Keratinocyte (primary cell): ENCODE measurements around the gene OMP.

Experiments
- EZH2 ChIP-seq: IDR thresholded peaks from one replicate; pipeline ENCODE4 v1.6.1; 2012; ENCODE audit warnings: inconsistent platforms, mild to moderate bottlenecking, low read length, moderate library complexity
- TF ChIP-seq, protein P1 (sequence below), 3 experiments: IDR thresholded peaks in 1 of 3; conservative IDR thresholded peaks in 1 of 3; optimal IDR thresholded peaks in 1 of 3; 2 replicates in 2 of 3; 3 replicates in 1 of 3; pipeline versions ENCODE3 to v1.5.1; 2011; ENCODE audit warnings: low read length in 3 of 3, mild to moderate bottlenecking in 3 of 3, moderate library complexity in 2 of 3, control low read depth in 1 of 3, inconsistent platforms in 1 of 3; ENCODE audit not compliant: insufficient read depth in 2 of 3; ENCODE audit errors: extremely low read depth in 1 of 3

DNA sequence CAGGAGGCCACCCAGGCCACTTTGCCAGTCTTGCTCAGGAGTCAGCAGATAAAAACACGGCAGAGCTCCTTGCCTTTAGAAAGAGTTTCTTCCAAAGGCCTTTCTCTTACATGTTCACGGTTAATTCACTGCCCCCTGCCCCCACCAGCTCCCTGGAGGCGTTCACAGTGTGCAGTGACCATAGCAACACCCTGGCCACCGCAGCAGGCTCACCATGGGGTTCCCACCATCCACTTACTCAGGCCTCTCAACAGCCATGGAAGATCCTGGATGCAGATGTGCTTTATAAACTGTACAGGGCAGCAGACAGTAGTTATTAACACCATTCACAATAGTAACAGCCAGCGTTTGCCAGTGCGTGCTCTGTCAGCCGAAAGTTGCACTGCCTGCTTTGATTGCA is 14.9 kb downstream of the OMP start:
- TF ChIP-seq, protein P1, sequence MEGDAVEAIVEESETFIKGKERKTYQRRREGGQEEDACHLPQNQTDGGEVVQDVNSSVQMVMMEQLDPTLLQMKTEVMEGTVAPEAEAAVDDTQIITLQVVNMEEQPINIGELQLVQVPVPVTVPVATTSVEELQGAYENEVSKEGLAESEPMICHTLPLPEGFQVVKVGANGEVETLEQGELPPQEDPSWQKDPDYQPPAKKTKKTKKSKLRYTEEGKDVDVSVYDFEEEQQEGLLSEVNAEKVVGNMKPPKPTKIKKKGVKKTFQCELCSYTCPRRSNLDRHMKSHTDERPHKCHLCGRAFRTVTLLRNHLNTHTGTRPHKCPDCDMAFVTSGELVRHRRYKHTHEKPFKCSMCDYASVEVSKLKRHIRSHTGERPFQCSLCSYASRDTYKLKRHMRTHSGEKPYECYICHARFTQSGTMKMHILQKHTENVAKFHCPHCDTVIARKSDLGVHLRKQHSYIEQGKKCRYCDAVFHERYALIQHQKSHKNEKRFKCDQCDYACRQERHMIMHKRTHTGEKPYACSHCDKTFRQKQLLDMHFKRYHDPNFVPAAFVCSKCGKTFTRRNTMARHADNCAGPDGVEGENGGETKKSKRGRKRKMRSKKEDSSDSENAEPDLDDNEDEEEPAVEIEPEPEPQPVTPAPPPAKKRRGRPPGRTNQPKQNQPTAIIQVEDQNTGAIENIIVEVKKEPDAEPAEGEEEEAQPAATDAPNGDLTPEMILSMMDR (optimal IDR thresholded peaks at IDR 0.05 in 1 of 3, IDR thresholded peaks at IDR 0.05 in 1 of 3, conservative IDR thresholded peaks at IDR 0.05 in 1 of 3; ENCODE audit: extremely low read depth in 1 of 3, insufficient read depth in 2 of 3, low read length in 3 of 3) = no peak
- no peak for TF ChIP-seq EZH2
